Epithelial cell of prostate (primary cell): ENCODE measurements around the gene IQSEC1.

Experiments used
- DNase-seq: peaks from one replicate; pipeline ENCODE4 v3.0.0-alpha.2; 2011; ENCODE audit warnings: low read depth, low spot score
- H3K27ac ChIP-seq: fragments of 450-650 bp; 2 replicates; pipeline ENCODE4 v1.5.1; 2017; ENCODE audit warnings: mild to moderate bottlenecking

The IQSEC1 gene

DNA sequence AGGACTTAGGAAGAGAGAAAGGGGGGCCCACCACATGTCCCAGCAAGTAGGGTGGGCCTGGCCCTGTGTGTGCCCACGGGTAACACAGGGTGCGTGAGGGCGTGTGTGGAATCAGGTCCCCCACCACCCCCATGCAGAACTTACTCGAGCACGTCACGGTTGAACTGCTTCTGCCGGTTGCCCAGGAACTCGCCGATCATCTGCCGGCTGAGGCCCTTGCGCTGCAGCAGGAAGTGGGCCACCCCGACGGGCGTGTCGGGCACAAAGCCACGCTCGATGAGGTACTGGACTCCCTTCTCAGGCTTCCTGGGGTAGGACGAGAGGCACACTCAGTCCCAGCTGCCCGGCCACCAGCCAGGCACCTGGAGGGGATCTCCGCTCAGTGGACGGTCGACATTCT, 148.8 kb downstream of the IQSEC1 start:
- no peak overlapping the region for H3K27ac ChIP-seq
- DNase-seq: no peak

DNA sequence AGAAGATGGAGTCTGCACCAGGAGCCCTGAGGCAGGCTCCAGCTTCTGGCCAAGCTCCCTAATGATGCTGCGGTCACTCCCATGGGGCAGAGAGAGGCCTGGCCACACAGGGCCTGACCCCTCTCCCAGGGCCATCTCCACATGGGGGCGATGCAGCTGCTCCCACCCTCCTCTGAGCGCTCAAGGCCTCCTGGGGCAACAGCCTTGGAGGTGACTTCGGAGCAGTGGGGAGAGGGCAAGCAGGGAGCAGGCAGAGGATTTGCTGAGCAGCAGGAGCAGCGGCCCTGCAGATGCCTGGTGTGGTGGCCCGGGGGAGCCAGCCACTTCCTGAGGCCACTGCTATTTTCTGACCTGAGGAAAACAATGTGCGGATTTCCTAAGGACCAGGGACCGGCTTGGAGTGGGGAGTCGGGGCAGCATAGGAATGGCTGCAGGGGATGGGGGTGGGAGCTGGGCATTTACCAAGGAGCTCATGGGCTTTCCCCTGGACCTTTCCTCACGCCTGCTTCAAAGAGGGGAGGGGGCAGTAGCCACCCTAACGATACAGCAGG, 150.3 kb downstream of the IQSEC1 start:
- DNase-seq: no peak
- H3K27ac ChIP-seq: no peak overlapping the region

- DNase-seq: no peak
- H3K27ac ChIP-seq: no peak overlapping the region
These were observed 150.9 kb downstream of the IQSEC1 start for GRCh38 chr3:12922306-12922705.

DNA sequence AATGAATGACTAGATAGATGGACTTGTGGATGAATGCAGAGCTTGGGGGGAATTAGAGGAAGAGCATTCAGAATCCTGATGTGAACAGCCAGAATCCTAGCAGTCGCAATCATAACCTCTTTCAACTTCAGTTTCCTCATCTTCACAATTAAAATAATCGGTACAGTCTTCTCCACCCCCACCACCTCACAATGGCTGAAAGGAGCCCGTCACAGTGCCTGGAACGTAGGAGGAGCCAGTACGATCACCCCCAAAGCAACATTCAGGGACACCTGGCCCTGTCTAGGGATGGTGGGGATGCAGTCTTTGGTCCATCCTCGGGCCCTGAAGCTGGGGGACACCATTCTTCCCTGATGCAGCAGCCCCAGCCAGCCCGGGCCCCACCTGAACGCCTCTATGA, 151.5 kb downstream of the IQSEC1 start:
- no peak for DNase-seq
- H3K27ac ChIP-seq: no peak overlapping the region

GRCh38 chr3:12920967-12921366, 152.3 kb downstream of the IQSEC1 start:
- no peak overlapping the region for H3K27ac ChIP-seq
- no peak for DNase-seq

DNA sequence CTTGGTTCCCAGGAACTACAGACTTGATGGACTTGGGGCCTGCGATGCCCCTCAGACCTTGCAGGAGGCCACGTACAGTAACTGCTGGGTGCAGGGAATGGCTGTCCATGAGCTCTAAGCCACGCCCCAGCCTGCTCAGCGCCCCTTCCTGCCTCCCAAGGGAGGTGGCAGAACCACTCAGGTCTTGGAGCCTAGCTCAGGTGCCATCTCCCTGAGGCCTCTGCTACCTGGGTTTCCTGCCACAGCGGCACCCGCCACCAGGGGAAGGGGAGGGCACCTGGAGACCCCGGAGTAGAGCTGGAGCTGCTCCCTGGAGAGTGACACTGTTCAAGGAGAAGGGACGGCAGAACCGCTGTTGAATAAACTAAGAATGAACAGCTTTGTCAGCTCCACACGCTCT, 154.0 kb downstream of the IQSEC1 start:
- DNase-seq: no peak
- no peak overlapping the region for H3K27ac ChIP-seq

GRCh38 chr3:12918231-12918630, 155.0 kb downstream of the IQSEC1 start:
- no peak for DNase-seq
- no peak overlapping the region for H3K27ac ChIP-seq

GRCh38 chr3:12916159-12916558, 157.1 kb downstream of the IQSEC1 start:
- H3K27ac ChIP-seq: no peak overlapping the region
- no peak for DNase-seq

GRCh38 chr3:12914088-12914487, 159.1 kb downstream of the IQSEC1 start:
- DNase-seq: no peak
- no peak overlapping the region for H3K27ac ChIP-seq

DNA sequence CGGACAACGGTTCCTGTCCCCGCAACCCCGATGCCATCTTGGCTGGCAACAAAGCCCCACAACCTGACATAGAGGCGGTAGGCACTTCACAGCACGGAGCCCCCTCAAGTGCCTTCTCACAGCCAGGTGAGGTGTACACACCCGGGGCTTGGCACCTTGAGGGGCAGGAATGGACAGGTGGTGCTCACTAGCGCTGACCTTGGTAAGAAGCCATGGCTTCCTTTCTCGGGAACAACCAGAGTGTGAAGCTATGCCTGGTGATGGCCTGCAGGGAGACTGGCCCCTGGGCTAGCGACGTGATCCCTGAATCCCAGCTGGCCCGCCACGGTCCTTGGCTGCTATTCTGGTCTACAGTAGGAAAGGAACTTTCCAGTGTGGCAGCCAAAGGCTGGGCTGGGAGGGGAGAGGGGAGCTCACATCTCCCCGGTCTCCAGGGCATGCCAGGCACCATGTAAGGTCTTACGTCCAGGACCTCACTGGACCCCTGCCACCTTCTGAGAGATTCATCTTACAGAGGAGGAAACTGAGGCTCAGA, 161.3 kb downstream of the IQSEC1 start:
- no peak overlapping the region for H3K27ac ChIP-seq
- DNase-seq: no peak

GRCh38 chr3:12910356-12911099, 162.7 kb downstream of the IQSEC1 start:
- no peak for DNase-seq
- no peak overlapping the region for H3K27ac ChIP-seq

- no peak overlapping the region for H3K27ac ChIP-seq
- DNase-seq: no peak
These were observed 163.5 kb downstream of the IQSEC1 start for GRCh38 chr3:12909710-12910109.

DNA sequence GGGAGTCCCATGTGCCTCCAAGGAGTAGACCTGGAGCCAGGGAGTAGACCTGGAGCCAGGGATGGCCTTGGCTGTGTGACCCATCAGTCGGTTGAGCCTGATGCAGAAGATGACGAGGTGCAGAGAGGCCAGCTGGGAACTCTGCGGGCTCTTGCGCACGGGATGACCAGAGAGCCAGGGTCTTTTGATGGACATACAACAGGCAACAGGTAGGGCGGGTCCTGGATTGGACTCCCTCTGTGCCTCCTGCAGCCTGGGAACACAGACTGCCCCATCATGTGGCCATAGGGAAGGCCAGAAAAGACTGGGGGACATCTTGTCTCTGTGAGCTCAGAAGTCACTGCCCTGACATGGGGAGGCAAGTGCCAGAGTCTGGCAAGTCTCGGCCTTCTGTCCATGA, 164.4 kb downstream of the IQSEC1 start:
- no peak for DNase-seq
- H3K27ac ChIP-seq: no peak overlapping the region

DNA sequence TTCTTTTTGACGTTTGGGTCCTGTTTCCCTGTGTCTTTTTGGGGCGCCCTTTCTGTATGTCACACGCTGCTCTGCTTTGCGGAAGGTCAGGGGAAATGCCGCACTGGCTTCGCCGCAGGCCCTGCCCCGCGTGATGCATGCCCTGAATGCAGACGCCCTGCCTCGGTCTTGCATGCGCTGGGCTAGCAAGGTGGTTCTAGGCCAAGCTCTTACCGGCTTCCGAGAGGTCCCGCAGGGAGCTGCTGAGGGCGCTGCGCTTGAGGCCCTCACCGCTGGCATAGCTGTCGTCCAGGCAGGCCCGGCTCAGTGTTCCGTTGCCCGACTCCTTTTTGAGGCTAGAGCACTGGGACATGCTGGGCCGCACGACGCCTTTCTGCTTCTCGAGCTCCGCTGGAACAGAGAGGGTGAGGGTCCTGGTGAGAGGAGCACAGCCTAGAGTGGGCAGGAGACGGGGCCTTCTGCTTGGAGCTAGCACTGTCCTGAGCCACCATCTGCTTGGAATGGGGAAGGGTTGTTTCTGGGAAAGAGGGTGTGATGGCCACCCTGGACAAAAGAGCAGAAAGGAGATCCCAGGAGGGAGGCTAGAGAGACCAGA, 165.0 kb downstream of the IQSEC1 start:
- H3K27ac ChIP-seq: no peak overlapping the region

GRCh38 chr3:12907729-12908128, 165.5 kb downstream of the IQSEC1 start:
- H3K27ac ChIP-seq: no peak overlapping the region
- no peak for DNase-seq

More for the DNA sequence above, 165.0 kb downstream of the IQSEC1 start:
- DNase-seq: no peak

GRCh38 chr3:12907296-12907695, 165.9 kb downstream of the IQSEC1 start:
- DNase-seq: no peak
- no peak overlapping the region for H3K27ac ChIP-seq

DNA sequence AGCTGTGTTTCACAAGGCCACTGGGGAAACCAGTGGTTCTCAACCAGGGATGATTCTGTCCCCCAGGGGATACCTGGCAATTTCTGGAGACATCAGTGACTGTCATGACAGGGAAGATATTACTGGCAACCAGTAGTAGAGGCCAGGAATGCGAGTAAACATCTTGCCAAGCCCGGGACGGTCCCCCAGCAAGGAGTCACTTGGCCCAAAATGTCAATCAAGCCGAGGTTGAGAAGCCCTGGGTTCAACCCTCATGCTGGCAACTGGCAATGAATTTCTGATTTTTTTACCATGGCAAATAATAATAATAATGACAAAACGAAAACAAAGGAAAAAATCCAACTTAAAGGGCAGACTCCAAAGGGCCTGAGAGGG, 166.3 kb downstream of the IQSEC1 start:
- no peak overlapping the region for H3K27ac ChIP-seq
- no peak for DNase-seq

- no peak overlapping the region for H3K27ac ChIP-seq
- no peak for DNase-seq
These were observed 166.9 kb downstream of the IQSEC1 start for GRCh38 chr3:12906141-12906915.

GRCh38 chr3:12905316-12906071, 167.7 kb downstream of the IQSEC1 start:
- no peak for DNase-seq
- no peak overlapping the region for H3K27ac ChIP-seq

GRCh38 chr3:12904951-12905315, 168.3 kb downstream of the IQSEC1 start:
- no peak overlapping the region for H3K27ac ChIP-seq
- no peak for DNase-seq
